ENCODE results near the gene SORCS2. TPM values are rescaled to one million over a fixed set of nuclear protein-coding genes. Genes with fewer than 3 reads are reported as not detected.

The SORCS2 gene
- total RNA-seq, 1 donor: 0.27 TPM

DNA sequence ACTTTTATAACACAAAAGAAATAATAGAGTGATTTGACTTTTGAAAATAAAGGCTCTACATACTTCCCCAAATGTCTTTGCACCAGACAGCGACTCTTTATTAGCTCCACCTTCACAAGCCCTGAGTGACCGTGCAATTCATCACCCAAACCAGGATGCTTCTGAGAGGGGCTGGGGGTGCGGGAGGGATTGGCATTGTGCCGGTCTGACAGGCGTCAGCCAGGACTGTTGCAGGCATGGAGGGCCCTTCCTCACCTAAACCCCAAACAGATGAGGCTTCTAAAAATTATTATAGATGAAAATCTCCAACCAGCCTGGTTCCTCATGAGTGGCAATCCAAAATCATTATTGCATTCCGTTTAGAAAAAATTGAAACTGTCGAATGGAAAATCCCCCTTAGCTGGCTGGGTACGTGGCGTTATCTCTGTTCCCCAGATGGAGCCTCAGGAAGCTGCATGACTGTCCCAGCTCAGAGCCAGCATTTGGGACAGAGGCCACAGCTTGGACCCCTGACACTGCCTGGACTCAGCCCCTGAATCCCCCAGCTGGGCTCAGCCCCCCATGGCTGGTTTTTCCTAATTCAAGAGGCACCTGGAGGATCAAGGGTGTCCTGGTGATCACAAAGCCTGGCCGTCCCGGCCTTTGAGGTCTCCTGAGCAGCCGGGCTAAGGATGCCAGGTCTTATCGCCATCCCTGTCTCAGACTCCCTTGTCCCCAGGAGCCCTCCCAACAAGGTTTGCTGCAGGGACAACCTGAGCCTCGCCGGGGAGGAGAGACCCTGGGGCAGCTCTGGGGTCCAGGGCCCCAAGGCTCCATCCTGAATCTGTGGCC, 60.4 kb downstream of the SORCS2 start:
- no peak overlapping the region for H3K4me3 ChIP-seq (ENCODE audit: low read depth, low read length)
- TF ChIP-seq, protein P1, sequence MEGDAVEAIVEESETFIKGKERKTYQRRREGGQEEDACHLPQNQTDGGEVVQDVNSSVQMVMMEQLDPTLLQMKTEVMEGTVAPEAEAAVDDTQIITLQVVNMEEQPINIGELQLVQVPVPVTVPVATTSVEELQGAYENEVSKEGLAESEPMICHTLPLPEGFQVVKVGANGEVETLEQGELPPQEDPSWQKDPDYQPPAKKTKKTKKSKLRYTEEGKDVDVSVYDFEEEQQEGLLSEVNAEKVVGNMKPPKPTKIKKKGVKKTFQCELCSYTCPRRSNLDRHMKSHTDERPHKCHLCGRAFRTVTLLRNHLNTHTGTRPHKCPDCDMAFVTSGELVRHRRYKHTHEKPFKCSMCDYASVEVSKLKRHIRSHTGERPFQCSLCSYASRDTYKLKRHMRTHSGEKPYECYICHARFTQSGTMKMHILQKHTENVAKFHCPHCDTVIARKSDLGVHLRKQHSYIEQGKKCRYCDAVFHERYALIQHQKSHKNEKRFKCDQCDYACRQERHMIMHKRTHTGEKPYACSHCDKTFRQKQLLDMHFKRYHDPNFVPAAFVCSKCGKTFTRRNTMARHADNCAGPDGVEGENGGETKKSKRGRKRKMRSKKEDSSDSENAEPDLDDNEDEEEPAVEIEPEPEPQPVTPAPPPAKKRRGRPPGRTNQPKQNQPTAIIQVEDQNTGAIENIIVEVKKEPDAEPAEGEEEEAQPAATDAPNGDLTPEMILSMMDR (IDR thresholded peaks at IDR 0.05; ENCODE audit: insufficient read depth, low read length): no peak
- no peak for DNase-seq (ENCODE audit: low read depth)

DNA sequence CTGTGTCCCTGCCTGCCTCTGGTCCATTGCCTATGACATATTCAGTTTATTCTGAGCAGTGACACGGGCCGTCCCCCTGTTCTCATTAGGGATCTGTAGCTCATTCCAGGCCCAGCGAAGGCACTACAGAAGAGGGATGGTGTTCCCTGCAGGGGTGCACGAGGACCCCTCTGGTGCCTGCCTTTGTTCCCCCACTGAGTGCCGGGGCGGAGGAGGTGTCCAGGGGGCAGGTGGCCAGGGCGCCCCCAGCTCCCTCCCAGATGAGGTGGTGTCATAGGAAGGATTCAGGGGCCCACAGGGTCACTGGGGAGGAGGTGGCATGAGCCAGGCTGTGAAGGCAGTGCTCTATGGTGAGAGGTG, 61.0 kb downstream of the SORCS2 start:
- TF ChIP-seq, protein P1 (IDR thresholded peaks at IDR 0.05; ENCODE audit: insufficient read depth, low read length): no peak
- no peak overlapping the region for H3K4me3 ChIP-seq (ENCODE audit: low read depth, low read length)
- no peak for DNase-seq (ENCODE audit: low read depth)

DNA sequence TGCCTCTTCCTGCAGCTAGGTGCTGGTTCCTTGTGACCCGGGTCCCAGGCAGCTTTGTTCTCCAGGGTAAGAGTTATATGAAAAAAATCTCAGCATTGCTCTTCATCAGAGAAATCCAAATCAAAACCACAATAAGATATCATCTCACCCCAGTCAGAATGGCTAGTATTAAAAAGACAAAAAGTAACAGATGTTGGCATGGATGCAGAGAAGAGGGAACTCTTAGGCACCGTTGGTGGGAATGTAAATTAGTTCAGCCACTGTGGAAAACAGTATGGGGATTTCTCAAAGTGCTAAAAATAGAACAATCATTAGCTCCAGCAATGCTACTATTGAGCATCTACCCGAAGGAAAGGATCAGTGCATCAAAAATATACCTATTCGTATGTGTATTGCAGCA, 61.5 kb downstream of the SORCS2 start:
- TF ChIP-seq, protein P1 (IDR thresholded peaks at IDR 0.05; ENCODE audit: insufficient read depth, low read length): no peak
- DNase-seq (ENCODE audit: low read depth): no peak
- H3K4me3 ChIP-seq (ENCODE audit: low read depth, low read length): no peak overlapping the region

DNA sequence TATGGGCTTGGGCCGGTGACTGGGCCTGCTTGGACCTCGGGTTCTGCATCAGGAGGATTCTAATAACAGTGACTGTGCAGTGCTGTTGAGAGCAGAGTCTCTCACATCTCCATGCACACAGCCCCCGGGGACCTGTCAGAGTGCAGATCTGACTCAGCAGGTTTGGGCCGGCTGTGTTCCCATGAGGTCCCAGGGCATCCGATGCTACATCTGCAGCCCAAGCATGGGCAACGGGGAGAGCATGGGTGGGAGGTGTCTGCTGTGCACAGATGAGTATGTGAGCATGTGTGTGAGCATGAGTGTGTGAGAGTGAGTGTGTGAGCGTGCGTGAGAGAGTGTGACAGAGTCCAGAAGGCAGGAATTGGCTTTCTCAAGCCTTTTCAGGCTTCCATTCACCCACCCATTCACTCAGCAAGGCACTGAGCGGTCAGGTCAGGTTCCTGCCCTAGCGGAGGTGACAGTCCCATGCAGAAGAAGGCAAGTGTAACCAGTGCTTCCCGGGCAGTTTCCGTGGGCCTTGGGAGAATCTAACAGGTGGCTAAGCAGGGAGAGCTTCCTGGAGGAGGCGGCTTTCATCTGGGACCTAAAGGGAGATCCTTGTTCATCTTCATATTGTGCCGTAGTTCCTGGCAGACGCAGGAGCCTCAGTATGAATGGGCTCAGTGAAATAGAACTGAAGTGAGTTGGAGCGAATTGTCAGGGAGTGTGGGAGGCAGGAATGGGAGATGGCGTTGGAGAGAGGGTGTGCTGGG, 62.6 kb downstream of the SORCS2 start:
- DNase-seq (ENCODE audit: low read depth): peak; percentile 9
- TF ChIP-seq, protein P1 (IDR thresholded peaks at IDR 0.05; ENCODE audit: insufficient read depth, low read length): no peak
- H3K4me3 ChIP-seq (ENCODE audit: low read depth, low read length): no peak overlapping the region

DNA sequence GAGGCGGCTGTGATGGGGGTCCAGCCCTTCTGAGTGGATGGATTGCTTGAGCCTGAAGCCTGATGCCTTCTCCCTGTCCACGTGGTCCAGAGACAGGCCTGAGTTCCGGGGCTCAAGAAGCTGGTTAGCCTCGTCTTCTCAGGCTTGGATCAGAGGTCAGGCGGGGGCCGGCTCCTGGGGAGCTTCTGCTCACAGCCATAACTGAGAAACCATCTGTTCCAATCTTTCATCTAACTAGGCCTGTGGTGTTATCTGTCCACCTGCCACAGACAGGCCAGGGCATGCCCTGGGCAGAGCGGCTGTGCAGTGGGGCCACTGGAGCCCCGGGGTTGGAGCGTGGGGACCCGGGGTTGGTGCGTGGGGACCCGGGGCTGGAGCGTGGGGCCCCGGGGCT, 63.1 kb downstream of the SORCS2 start:
- no peak overlapping the region for H3K4me3 ChIP-seq (ENCODE audit: low read depth, low read length)
- TF ChIP-seq, protein P1 (IDR thresholded peaks at IDR 0.05; ENCODE audit: insufficient read depth, low read length): no peak
- no peak for DNase-seq (ENCODE audit: low read depth)

DNA sequence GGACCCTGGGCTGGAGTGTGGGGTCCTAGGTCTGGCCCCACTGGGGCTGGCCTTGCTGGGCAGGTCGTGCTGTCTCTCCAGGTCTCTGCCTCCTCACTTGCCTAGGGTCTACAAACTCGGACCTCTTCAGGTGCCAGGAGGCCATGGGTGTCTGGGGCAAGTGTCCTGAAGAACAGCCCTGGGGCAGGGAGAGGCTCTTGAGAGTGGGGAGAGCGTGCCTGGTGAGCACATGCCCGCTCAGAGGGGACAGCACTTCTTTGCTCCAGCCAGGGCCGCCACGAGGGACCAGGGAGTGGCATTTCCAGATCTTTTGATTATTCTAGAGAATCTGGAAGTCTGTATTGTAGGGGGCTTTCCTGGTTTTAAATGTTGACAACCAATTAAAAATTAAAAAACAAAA, 63.7 kb downstream of the SORCS2 start:
- TF ChIP-seq, protein P1 (IDR thresholded peaks at IDR 0.05; ENCODE audit: insufficient read depth, low read length): no peak
- DNase-seq (ENCODE audit: low read depth): no peak
- no peak overlapping the region for H3K4me3 ChIP-seq (ENCODE audit: low read depth, low read length)
